Cardiac fibroblast (primary cell): Measurements from ENCODE around the gene PAK1IP1.
A peak's percentile ranks its signal among the peaks of the same experiment; 100 is the strongest.
"Not testable (repeated sequence)": the region's sequence is repeated elsewhere in the genome, so short reads cannot be mapped to it uniquely, and the experiment has no call there.

Experiments used
- DNase-seq, 2 donors: peaks; one replicate each; pipeline versions ENCODE4 v3.0.0 to v3.0.0-alpha.2; 2010; ENCODE audit warnings: low read depth in 2 of 2
- H3K4me3 ChIP-seq, 2 donors: replicated peaks in 1 of 2; 1 replicate in 1 of 2; 2 replicates in 1 of 2; pipeline ENCODE4 v1.5.1; 2011; ENCODE audit warnings: low read depth in 2 of 2, low read length in 2 of 2, mild to moderate bottlenecking in 2 of 2, moderate library complexity in 1 of 2
- TF ChIP-seq, protein P1 (sequence below): IDR thresholded peaks from one replicate; pipeline ENCODE4 v1.5.1; 2011; ENCODE audit warnings: low read depth, mild to moderate bottlenecking, low read length, inconsistent platforms

The PAK1IP1 gene, protein sequence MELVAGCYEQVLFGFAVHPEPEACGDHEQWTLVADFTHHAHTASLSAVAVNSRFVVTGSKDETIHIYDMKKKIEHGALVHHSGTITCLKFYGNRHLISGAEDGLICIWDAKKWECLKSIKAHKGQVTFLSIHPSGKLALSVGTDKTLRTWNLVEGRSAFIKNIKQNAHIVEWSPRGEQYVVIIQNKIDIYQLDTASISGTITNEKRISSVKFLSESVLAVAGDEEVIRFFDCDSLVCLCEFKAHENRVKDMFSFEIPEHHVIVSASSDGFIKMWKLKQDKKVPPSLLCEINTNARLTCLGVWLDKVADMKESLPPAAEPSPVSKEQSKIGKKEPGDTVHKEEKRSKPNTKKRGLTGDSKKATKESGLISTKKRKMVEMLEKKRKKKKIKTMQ

DNA sequence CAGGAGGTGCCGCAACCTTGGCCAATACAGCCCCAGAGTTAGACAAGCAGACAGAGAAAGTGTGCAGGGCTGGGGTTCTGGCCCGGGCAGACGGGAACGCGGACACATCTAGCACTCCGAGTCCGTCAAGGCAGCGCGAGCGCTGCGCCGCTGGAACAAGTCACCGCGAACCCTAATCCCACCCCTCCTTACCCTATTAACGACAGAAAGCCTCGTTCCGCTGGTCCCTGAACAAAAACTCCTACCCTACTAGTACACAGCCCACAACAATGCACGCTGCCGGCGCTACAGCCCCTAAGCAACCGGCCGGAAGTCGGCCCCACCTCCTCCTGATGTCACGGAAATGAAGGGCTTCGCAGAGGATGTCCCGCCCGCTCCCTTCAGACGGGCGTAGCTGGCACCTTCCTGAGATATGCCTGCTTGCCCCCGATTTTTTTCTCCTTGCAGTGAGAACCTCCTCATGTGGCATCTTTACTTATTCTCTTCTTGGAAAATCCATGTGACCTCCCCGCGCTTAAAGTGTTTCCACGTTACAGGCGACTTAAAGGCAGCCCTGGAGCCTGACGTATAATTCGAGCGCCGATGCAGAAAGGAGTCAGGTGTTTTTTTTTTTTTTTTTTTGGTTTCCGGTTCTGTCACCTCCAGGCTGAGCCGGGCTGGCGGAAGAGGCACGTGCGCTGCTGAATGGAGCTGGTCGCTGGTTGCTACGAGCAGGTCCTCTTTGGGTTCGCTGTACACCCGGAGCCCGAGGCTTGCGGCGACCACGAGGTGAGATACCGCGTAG, at the start of gene PAK1IP1, which contains the start of gene C6orf52:
PAK1IP1 (plus strand) TSS at position 671 of the 784 bp plus-strand sequence; CDS start at position 685, 14 bp downstream.
C6orf52 (minus strand) TSS at position 315 of the 784 bp plus-strand sequence. CDS start 7,066 bp downstream, outside the sequence.
- TF ChIP-seq, protein P1, sequence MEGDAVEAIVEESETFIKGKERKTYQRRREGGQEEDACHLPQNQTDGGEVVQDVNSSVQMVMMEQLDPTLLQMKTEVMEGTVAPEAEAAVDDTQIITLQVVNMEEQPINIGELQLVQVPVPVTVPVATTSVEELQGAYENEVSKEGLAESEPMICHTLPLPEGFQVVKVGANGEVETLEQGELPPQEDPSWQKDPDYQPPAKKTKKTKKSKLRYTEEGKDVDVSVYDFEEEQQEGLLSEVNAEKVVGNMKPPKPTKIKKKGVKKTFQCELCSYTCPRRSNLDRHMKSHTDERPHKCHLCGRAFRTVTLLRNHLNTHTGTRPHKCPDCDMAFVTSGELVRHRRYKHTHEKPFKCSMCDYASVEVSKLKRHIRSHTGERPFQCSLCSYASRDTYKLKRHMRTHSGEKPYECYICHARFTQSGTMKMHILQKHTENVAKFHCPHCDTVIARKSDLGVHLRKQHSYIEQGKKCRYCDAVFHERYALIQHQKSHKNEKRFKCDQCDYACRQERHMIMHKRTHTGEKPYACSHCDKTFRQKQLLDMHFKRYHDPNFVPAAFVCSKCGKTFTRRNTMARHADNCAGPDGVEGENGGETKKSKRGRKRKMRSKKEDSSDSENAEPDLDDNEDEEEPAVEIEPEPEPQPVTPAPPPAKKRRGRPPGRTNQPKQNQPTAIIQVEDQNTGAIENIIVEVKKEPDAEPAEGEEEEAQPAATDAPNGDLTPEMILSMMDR = no peak
- H3K4me3 ChIP-seq = peak within 1 kb of the TSS; percentile 88 to 95

DNA sequence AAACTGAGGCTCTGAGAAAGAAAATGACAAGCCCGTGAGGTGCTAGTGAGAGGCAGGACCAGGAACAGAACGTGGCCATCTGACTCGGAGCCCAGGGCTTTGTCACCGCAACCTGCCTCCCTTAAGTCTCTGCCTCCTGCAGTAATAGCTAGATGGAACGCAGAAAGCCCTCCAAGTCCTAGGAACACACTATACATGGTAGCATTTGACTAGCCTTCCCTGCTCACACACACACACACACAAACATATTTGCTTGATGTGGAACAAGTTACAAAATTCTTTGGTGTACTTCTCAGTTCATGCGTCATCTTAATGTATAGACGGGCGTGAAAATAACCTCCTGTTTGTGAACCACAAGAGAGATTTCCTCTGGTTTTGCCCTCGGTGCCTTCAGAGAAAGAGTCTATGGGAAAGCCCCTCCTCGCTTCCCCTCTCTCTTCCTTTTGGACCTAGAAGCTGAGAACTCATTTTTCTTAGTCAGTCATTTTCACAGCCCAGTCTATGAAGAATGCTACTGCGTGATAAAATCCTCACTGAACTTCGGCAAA, 39.2 kb upstream of the PAK1IP1 start:
- H3K4me3 ChIP-seq = no peak overlapping the region
- no peak for DNase-seq
- TF ChIP-seq, protein P1 = no peak

More for the DNA sequence above, at the start of gene PAK1IP1, which contains the start of gene C6orf52:
- DNase-seq = peak; percentile 95 to 96

DNA sequence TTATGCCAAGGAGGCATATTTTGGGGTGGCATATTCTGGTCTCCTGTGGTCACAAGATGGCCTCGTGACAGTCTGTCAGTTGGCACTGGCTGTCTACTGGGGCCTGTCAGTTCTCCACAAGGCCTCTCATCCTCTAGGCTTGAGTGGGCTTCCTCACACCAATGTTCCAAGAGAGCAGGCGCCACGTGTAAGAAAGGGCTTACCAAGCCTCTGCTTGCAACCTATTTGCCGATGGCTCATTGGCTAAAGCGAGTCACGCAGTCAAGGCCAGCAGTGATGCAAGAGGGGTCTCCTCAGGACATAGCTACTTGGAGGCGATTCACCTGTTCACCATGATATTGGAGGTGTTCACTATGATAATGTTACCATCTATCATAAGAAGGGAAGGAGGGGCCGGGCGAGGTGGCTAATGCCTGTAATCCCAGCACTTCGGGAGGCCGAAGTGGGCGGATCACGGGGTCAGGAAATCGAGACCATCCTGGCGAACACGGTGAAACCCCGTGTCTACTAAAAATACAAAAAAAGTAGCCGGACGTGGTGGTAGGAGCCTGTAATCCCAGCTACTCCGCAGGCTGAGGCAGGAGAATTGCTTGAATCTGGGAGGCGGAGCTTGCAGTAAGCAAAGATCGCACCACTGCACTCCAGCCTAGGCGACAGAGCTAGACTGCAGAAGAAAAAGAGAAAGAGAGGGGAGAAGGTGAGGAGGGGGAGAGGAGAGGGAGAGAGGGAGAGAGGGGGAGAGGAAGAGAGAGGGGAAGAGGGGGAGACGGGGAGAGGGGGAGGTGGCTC, 35.7 kb upstream of the PAK1IP1 start:
- TF ChIP-seq, protein P1 = no peak
- H3K4me3 ChIP-seq = peak overlapping the region; percentile 3 to 46
- DNase-seq = no peak

DNA sequence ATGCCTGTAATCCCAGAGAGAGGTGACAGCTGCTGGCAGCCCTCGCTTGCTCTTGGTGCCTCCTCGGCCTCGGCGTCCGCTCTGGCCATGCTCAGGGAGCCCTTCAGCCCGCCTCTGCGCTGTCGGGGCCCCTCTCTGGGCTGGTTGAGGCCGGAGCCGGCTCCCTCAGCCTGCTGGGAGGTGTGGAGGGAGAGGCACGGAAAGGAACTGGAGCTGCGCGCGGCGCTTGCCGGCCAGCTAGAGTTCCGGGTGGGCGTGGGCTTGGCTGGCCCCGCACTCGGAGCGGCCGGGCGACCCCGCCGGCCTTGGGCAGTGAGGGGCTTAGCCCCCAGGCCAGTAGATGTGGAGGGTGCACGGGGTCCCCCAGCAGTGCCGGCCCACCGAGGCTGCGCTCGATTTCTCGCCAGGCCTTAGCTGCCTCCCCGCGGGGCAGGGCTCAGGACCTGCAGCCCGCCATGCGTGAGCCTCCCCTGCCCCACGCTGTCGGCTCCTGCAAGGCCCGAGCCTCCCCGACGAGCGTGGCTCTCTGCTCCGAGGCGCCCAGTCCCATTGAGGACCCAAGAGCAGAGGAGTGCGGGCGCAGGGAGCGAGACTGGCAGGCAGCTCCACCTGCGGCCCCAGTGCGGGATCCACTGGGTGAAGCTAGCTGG, 34.9 kb upstream of the PAK1IP1 start:
- peak overlapping the region; percentile 3 to 46 for H3K4me3 ChIP-seq
- DNase-seq = no peak

DNA sequence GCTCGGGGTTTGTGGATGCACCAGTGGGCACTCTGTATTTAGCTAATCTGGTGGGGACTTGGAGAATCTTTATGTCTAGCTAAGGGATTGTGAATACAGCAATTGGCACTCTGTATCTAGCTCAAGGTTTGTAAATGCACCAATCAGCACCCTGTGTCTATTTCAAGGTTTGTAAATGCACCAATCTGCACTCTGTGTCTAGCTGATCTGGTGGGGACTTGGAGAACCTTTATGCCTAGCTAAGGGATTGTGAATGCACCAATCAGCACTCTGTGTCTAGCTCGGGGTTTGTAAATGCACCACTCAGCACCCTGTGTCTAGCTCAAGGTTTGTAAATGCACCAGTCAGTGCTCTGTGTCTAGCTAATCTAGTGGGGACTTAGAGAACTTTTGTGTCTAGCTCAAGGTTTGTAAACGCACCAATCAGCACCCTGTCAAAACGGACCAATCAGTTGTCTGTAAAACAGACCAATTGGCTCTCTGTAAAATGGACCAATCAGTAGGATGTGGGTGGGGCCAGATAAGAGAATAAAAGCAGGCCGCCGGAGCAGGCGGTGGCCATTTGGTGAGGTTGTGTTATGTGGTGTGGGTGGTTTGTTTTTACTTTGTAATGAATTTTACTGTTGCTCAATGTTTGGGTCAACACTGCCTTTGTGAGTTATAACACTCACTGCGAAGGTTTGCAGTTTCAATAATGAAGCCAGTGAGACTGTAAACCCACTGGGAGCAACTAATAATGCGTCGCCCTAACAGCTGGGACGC, 34.2 kb upstream of the PAK1IP1 start:
- H3K4me3 ChIP-seq, DNase-seq: not testable (repeated sequence)

More for the DNA sequence above, 34.9 kb upstream of the PAK1IP1 start:
- TF ChIP-seq, protein P1 = no peak

DNA sequence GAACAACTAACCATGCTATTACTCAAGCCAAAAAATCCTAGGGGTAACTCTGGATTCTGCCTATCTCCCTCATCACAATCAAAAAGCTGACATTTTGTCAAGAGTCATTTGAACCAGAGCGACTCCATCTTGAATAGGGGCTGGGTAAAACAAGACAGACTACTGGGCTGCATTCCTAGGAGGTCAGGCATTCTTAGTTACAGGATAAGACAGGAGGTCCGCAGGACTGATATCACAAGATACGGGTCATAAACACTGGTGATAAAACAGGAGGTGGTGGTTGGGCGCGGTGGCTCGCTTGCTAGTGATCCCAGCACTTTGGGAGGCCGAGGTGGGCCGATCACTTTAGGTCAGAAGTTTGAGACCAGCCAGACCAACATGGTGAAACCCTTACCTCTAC, 32.6 kb upstream of the PAK1IP1 start:
- DNase-seq = no peak
- H3K4me3 ChIP-seq = no peak overlapping the region
- TF ChIP-seq, protein P1 = no peak
